Glomerular endothelial cell (primary cell): ENCODE results near the gene LY6G5B. TPM values are rescaled to one million over a fixed set of nuclear protein-coding genes. Genes with fewer than 3 reads are reported as not detected.

Source experiments
- DNase-seq: peaks from one replicate; pipeline ENCODE4 v3.0.0-alpha.2; 2011; ENCODE audit warnings: low read depth, low spot score; ENCODE audit errors: extremely low read depth
- total RNA-seq: library from RNA; depleted of rRNA; stranded (reverse); fragments of >200 nt; gene quantifications from 2 replicates; pipeline ENCODE4 v1.2.3, GENCODE V29; 2015

Gene LY6G5B
- total RNA-seq, 1 donor from 2014 or later, result 7.9 TPM

DNA sequence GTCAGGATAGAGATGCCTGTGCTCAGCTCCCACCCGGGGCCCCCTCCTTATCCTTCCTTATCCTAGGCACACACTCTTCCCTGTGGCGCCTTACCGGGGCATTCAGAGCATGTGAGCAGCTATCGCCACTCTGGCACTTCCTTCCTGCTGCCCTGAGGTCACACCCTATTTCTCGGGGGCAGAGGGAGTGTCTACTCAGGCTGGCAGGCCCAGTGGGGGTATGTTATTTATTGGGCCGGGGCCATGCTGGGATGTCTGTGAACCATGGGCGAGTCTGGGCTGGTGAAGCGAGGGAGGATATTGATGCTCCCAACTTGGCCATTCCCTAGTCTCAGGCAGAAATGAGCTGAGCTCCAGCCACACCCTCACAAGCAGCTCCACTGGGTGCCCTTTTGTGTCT is 41.5 kb downstream of the LY6G5B start:
- no peak for DNase-seq

DNA sequence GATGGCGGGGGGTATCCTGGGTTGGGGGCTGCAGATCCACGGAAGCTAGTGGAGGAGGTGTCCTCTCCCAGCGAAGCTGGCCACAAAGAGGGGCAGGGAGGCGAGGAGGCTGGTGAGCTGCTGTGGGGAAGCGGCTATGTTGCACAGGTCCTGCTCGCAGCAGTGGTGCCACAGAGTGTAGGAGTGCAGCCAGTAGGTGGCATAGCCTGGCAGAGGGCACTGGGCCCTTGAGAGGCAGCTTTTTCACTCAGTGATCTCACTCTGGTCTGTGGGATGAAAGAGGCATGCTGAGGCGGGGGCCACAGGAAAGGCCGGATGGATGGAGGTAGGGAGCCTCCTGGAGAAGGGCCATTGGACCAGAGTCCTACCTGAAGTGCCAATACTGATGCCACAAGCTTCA is 42.5 kb downstream of the LY6G5B start:
- no peak for DNase-seq

DNA sequence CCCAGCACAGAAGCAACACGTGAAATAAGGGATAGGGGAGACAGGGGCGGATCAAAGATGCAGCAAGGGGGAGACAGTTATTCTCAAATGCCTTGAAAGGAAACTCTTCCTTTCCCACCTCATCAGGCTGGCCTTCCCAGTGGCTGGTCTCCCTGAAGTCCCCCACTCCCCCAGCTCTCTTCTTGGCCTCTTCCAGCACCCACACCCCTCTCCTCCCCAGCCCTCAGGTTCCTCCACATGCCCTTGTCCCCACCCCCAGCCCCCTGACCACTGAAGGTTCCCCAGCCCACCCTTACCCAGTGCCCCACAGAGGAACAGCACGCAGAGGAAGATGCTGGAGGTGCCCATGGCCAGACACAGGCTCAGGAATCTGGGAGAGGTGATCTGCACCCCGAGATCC is 43.7 kb downstream of the LY6G5B start:
- no peak for DNase-seq

DNA sequence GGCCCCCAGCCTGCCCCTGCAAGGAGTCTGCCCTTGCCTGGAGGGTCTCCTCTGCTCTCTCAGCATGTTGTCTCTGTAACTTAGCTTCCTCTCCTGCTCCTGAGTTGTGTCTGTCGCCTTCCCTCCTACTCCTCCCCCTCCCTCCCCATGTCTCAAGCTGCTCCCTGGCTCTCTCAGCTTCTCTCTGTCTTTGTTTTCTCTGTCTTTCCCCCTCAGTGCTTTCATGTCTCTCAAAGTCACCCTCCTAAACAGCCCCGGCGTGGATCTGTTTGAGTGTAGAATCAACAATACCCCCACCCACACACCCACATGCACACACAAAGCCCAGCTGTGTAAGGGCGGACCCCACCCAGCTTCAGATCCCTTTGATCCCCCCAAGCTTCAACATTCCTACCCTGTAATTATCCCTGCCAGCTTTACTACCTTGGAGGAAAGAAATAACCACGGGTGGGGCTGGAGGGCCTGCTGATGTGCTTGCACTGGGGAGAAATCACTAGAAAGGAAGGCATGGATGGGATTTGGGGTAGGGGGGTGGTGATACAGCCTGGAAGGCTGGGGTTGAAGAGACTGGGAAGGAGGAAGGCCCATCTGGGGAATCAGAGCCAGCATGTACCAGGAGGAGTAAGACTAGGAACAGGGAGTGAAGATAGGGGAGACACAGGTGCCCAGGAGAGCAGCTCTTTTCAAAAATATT is 44.4 kb downstream of the LY6G5B start:
- no peak for DNase-seq

DNA sequence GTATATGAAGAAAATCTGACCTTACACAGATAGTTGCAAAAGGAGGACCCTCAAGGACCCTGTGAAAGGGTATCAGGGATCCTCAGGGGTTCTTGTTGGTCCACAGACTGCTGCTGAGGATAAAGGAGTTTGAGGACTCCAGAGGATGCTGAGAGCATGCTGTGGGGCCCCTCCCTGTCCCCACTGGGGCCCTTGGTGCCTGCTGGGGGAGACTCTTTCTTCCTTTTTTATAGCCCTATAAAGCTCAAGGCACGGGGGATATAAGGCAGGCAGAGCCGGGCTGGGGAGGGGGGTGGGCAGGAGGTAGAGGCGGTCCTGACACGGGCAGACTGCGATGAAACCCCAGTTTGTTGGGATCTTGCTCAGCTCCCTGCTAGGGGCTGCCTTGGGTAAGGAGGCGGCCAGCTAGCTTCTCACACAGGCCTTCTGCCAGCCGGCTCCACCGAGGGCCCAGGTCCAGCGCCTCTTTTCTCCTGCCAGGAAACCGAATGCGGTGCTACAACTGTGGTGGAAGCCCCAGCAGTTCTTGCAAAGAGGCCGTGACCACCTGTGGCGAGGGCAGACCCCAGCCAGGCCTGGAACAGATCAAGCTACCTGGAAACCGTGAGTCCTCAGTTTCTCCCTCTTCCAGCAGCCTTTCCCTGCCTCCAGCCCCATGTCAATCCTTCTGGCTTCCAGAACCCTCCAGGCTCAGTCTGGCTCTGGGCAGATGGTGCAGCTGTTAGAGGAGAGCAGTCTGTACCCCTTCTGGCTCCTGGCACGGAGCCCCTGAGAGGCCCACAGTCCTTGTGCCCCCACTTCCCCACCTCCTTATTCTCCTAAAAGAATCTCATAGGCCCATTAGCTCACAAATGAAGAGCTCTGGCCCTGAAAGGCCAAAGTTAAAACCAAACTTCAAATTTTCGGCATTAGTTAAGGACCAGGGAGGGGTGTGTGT is 45.5 kb downstream of the LY6G5B start, which contains the start of gene LY6G6D:
LY6G6D (plus strand) TSS at position 327 of the 937 bp plus-strand sequence; CDS start at position 335, 8 bp downstream.
- DNase-seq, result no peak

DNA sequence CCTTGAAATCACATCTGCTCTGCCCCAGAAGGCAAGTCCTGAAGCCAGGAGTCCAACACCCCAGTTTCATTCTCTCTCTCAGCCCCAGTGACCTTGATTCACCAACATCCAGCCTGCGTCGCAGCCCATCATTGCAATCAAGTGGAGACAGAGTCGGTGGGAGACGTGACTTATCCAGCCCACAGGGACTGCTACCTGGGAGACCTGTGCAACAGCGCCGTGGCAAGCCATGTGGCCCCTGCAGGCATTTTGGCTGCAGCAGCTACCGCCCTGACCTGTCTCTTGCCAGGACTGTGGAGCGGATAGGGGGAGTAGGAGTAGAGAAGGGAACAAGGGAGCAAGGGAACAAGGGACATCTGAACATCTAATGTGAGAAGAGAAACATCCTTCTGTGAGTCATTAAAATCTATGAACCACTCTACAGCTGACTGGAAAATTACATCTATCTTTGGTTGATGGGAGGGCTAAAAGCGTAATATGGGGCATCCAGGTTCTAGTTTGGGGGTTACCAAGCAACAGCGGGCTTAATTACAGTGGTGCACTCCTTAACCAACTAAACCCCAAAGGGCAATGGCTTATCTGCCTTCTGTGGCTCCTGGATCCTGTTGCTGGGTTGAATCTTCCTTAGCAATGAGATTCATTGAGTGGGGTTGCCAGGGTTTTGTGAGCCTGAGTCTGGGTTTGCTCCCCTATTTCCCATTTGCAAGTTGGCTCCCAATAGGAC is 47.9 kb downstream of the LY6G5B start:
- no peak for DNase-seq

DNA sequence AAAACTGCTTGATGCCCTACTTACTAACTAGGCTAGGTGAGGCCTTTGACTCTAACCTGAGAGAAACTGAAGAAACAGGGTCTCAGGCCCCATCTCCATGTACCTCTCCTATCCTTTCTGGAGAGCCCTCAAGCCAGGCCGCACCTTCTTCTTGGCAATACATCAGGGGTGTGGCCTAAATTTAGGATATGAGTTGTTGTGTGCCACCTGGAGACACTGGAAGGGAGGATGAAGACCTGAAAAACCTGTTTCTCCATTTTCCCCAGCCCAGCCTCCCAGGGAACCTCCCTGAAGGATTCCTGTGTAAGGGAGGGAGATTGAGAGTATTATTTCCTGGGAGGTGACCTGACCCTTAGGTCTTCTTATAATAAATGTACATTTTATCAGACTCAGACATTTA is 48.5 kb downstream of the LY6G5B start:
- no peak for DNase-seq

DNA sequence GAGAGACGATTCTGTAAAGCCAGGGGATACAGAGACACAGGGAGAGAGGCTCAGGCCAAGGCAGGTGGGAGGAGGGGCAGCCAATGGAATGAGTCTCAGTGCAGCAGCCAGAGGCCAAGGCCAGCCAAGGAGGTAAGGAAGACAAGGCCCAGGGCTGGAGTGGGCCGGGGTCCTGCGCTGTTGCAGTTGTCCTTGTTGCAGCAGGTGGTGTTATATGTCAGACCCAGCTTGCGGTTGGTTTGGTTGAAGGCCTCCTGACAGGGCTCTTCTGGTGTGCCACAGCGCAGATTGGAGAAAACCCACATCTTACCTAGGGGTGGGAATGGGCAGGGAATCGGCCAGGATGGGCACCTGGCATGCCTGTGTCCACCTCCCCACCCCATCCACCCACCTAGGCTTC is 49.2 kb downstream of the LY6G5B start:
- no peak for DNase-seq

DNA sequence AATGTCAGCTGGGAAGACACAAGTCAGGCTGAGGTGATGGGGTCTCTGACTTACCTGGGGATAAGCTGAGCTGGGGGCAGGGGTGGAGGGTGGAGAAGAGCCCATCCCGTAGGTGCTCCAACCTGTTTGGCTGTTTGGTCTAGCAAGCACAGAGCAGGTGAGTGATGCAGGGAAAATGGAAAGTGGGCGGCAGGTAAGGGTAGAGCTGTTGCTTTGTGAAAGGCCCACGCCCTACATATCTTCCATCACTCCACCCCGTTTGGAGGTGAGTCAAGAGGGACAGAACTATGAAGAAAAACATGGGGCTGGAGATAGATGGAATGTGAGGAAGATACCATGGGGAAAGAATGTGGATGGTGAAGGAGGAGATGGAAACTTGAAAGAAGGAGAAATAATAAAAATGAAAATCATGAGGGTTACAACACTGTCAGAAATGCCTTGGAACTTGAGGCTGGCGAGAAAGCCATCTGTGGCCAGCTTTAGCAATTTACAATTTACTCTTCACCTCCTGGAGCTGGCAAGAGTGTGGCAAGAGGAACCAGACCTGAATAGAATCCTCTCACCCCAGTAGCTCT is 50.5 kb downstream of the LY6G5B start:
- DNase-seq, result no peak

DNA sequence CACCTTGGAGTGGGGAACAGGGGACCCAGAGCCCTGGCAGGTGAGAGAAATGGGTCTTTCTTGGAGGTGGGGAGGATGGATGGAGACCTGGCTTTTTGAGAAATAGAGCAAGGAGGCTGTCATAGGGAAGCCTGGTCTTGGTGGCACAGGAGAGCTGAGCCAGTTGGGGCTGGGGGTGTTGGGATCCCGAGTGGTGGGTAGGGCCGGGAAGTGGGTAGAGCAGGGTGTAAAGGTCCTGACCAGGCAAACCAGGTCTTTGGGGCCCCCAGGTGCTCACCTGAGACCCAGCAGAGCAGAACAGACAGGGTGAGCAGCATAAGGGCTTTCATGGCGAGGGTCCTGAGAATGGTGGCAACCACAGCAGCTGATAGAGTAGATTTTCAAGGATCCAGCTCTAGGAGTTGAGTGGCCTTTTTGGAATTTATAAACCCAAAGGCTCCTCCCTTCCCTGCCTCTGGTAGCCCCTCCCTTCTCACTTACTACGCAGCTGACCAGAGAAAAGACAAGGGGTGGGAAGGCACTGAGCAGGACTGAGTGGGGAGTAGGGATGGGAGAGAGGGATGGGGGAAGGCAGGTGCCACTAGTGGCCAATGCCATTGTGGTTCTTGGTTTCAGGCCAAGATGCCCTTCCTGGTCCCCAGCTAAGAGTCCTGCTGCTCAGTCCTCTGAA is 51.7 kb downstream of the LY6G5B start, which contains the start of gene LY6G6C:
LY6G6C (minus strand) TSS at position 396 of the 670 bp plus-strand sequence; CDS start at position 329, 67 bp downstream.
- DNase-seq, result no peak

DNA sequence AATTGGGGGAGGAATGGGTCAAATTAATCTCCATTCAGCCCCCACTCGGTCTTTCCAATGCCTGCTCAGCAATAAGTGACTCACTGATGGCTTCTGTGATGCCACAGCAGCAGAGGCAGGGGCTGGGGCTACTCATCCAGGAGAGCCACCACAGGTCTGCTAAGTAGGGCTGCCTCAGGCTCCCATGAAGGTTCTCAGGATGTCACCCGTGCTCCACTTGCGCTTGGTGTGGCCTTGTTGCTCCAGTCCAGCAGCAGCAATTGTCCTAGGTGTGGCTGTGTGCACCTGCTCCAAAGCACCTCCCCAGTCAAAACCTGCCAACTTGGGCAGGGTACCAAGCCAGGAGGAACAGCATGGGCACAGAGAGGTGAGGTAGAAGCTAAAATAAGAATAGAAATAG is 52.4 kb downstream of the LY6G5B start:
- DNase-seq, result no peak

Other genes starting within 250 kb of the LY6G5B start
- gene MICB, start 171.8 kb upstream of the LY6G5B start, total RNA-seq, result 14.5 and 19.1 TPM in 2 replicates
- not detected in 2 replicates for gene MCCD1, start 141.0 kb upstream of the LY6G5B start, total RNA-seq
- 230 and 249 TPM in 2 replicates for gene DDX39B, start 128.0 kb upstream of the LY6G5B start, total RNA-seq
- 0.18 and 1.2 TPM in 2 replicates for gene ATP6V1G2, start 123.4 kb upstream of the LY6G5B start, total RNA-seq
- 20.6 and 27.7 TPM in 2 replicates for gene NFKBIL1, start 122.4 kb upstream of the LY6G5B start, total RNA-seq
- 0.53 TPM in 1 of 2 replicates, not detected in the other for gene LTA, start 97.7 kb upstream of the LY6G5B start, total RNA-seq
- 0.88 and 4.4 TPM in 2 replicates for gene TNF, start 94.4 kb upstream of the LY6G5B start, total RNA-seq
- gene LTB, start 87.6 kb upstream of the LY6G5B start, total RNA-seq, result 16.5 and 41.8 TPM in 2 replicates
- gene LST1, start 83.7 kb upstream of the LY6G5B start, total RNA-seq, result 0.87 and 0.99 TPM in 2 replicates
- not detected in 2 replicates for gene NCR3, start 77.0 kb upstream of the LY6G5B start, total RNA-seq
- gene AIF1, start 54.7 kb upstream of the LY6G5B start, total RNA-seq, result not detected in 2 replicates
- 125 and 166 TPM in 2 replicates for gene PRRC2A, start 49.3 kb upstream of the LY6G5B start, total RNA-seq
- 259 and 375 TPM in 2 replicates for gene BAG6, start 17.3 kb upstream of the LY6G5B start, total RNA-seq
- gene APOM, start 14.1 kb upstream of the LY6G5B start, total RNA-seq, result not detected in 2 replicates
- 19.1 and 19.6 TPM in 2 replicates for gene C6orf47, start 9.2 kb upstream of the LY6G5B start, total RNA-seq
- gene GPANK1, start 5.0 kb upstream of the LY6G5B start, total RNA-seq, result 13.0 and 14.5 TPM in 2 replicates
- gene CSNK2B, start 3.9 kb upstream of the LY6G5B start, total RNA-seq, result 292 and 314 TPM in 2 replicates
- 3.7 and 4.1 TPM in 2 replicates for gene LY6G5C, start 11.1 kb downstream of the LY6G5B start, total RNA-seq
- 35.7 and 49.2 TPM in 2 replicates for gene ABHD16A, start 33.3 kb downstream of the LY6G5B start, total RNA-seq
- gene LY6G6F, start 36.9 kb downstream of the LY6G5B start, total RNA-seq, result not detected in 2 replicates
- gene LY6G6D, start 45.4 kb downstream of the LY6G5B start, total RNA-seq, result not detected in 2 replicates
- not detected in 2 replicates for gene LY6G6C, start 51.8 kb downstream of the LY6G5B start, total RNA-seq
- gene MPIG6B, start 53.4 kb downstream of the LY6G5B start, total RNA-seq, result not detected in 2 replicates
- 110 and 138 TPM in 2 replicates for gene DDAH2, start 59.3 kb downstream of the LY6G5B start, total RNA-seq
- gene CLIC1, start 66.6 kb downstream of the LY6G5B start, total RNA-seq, result 541 and 655 TPM in 2 replicates
- 3.7 and 18.7 TPM in 2 replicates for gene MSH5, start 70.0 kb downstream of the LY6G5B start, total RNA-seq
- 3.3 and 3.9 TPM in 2 replicates for gene SAPCD1, start 92.7 kb downstream of the LY6G5B start, total RNA-seq
- gene VWA7, start 107.4 kb downstream of the LY6G5B start, total RNA-seq, result 0.34 and 0.58 TPM in 2 replicates
- 90.9 and 105 TPM in 2 replicates for gene VARS1, start 125.8 kb downstream of the LY6G5B start, total RNA-seq
- gene LSM2, start 137.0 kb downstream of the LY6G5B start, total RNA-seq, result 45.3 and 74.3 TPM in 2 replicates
- 0.44 and 0.53 TPM in 2 replicates for gene HSPA1L, start 145.3 kb downstream of the LY6G5B start, total RNA-seq
- gene HSPA1A, start 145.6 kb downstream of the LY6G5B start, total RNA-seq, result 140 and 161 TPM in 2 replicates
- gene HSPA1B, start 157.8 kb downstream of the LY6G5B start, total RNA-seq, result 76.3 and 95.3 TPM in 2 replicates
- gene NEU1, start 192.8 kb downstream of the LY6G5B start, total RNA-seq, result 82.6 and 83.5 TPM in 2 replicates
- gene SLC44A4, start 209.0 kb downstream of the LY6G5B start, total RNA-seq, result 0.05 and 1.7 TPM in 2 replicates
- 39.0 and 46.4 TPM in 2 replicates for gene EHMT2, start 227.7 kb downstream of the LY6G5B start, total RNA-seq
- gene ZBTB12, start 232.1 kb downstream of the LY6G5B start, total RNA-seq, result 1.7 TPM in 2 replicates